Measurements from ENCODE around the gene WDR7. TPM values are rescaled to one million over a fixed set of nuclear protein-coding genes. Genes with fewer than 3 reads are reported as not detected.

Gene WDR7
- total RNA-seq, 2 donors from 2014 or later = 19.7 to 29.0 TPM

DNA sequence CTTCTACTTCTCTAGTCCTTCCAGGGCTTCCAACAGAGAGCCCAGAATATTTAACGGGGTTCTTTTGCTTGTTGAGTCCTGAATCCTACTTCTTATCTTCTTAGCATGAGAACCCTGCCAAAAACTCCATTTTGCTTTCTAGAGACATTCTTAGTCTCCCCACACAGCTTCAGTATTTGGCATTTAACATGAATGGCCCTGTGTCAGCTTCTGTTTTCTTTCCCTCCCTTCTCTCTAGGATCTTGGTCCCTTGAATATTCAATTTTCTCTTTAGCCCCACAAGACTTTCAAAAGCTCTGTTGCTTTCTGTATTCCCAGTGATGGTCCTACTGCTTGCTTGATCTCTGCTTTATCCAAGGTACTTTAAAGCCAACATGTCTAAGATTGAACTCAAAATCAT is 89.5 kb downstream of the WDR7 start:
- 80% methylated on average over 1 of the region's 1 CpG for WGBS
- no peak overlapping the region for H3K27ac ChIP-seq
- DNase-seq (ENCODE audit: low spot score) = no peak
- H3K4me3 ChIP-seq = no peak overlapping the region
- no peaks in the 10 kb centered on the region for H3K9me3 ChIP-seq
- TF ChIP-seq POLR2A (IDR thresholded peaks at IDR 0.05) = no peak
- no peak for TF ChIP-seq CTCF (IDR thresholded peaks at IDR 0.05)
- no peak for TF ChIP-seq POLR2AphosphoS5 (IDR thresholded peaks at IDR 0.05)
- intact Hi-C loops (cut with DNase I) = no loop called here
- H3K27me3 ChIP-seq (replicated peaks; ENCODE audit: insufficient read depth) = no peaks in the 10 kb centered on the region
- H3K4me1 ChIP-seq (replicated peaks) = no peaks in the 10 kb centered on the region
- no peaks in the 10 kb centered on the region for H3K36me3 ChIP-seq

DNA sequence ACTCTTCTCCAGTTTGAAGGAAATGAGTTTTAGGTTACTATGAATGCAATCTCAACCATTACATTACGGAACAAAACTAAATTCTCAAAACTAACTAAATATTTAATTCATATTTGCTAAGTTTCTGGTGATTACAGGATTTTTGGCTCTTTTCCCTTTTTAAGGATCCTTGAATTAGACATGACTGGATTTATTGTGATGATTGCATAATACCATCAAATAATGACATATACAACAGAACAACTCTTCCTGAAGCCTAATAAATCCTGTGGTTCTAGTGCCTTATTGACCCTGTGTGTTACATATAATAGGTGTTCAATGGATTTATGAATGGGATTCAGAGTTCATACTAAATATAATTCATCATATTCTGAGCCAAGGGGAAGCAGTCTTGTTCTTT is 90.5 kb downstream of the WDR7 start:
- intact Hi-C loops (cut with DNase I) = no loop called here
- TF ChIP-seq CTCF (IDR thresholded peaks at IDR 0.05) = no peak
- TF ChIP-seq POLR2A (IDR thresholded peaks at IDR 0.05) = no peak
- no peak for TF ChIP-seq POLR2AphosphoS5 (IDR thresholded peaks at IDR 0.05)
- no peak overlapping the region for H3K4me3 ChIP-seq

DNA sequence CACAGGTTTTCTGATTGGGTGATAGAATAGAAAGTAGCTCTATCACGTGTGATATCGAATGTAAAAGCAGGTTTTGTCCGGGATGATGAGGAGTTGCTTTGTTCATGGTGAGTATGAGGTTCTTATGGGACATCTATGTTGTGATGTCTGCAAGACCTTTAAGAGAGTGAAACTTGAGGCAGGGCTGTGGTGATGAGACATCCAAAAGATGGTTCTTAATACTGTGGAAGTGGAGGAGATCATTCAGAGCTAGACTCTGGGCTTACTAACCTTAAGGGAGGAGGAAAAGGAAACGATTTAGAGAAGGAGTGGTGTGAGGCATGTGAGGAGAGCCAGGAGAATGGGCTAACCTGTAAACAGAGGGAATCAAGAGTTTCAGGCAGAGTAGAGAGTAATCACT is 92.0 kb downstream of the WDR7 start:
- Histone ChIP-seq H3K4me1 (replicated peaks) (no peaks in the 10 kb centered on the region), H3K36me3 (no peaks in the 10 kb centered on the region), H3K4me3 (no peak overlapping the region), H3K27ac (no peak overlapping the region), H3K27me3 (replicated peaks; ENCODE audit: insufficient read depth) (no peaks in the 10 kb centered on the region), H3K9me3 (no peaks in the 10 kb centered on the region)
- 92% methylated on average over 4 of the region's 4 CpGs for WGBS
- no peak for TF ChIP-seq CTCF (IDR thresholded peaks at IDR 0.05)
- TF ChIP-seq POLR2AphosphoS5 (IDR thresholded peaks at IDR 0.05) = no peak
- TF ChIP-seq POLR2A (IDR thresholded peaks at IDR 0.05) = no peak
- intact Hi-C loops (cut with DNase I) = no loop called here
- DNase-seq (ENCODE audit: low spot score) = no peak

More for the DNA sequence above, 90.5 kb downstream of the WDR7 start:
- DNase-seq (ENCODE audit: low spot score) = no peak
- H3K36me3 ChIP-seq = no peaks in the 10 kb centered on the region
- no peaks in the 10 kb centered on the region for H3K4me1 ChIP-seq (replicated peaks)
- 95% methylated on average over 1 of the region's 1 CpG for WGBS
- no peaks in the 10 kb centered on the region for H3K9me3 ChIP-seq
- no peak overlapping the region for H3K27ac ChIP-seq
- no peaks in the 10 kb centered on the region for H3K27me3 ChIP-seq (replicated peaks; ENCODE audit: insufficient read depth)

DNA sequence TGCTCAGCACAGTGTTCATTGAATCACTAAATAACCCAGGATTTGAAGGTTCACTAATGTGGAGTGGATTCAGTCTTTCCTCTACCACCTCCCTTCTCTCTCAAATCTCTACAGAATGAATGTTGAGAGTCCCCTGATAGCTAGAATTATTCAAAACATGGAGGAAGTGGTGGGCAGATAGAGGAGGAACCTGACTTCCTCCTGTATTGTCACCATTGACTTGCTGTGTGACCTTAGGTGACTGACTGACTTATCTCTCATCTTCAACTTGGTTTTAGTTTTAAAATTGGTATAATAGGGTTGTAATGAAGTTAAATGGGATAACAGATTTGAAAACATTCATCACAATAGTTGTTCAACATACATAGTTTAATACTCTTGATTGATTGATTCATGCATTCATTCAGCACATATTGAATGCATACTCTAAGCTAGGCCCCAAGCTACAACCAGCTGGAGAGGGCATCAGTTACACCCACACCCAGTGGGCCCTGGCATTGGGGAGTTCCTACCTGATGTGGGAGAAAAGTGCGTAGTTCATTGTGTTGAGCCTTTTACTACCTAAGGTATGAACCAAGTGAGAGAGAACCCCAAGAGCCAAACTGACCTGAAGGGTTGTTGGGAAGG is 96.0 kb downstream of the WDR7 start:
- no peaks in the 10 kb centered on the region for H3K9me3 ChIP-seq
- H3K27ac ChIP-seq = no peak overlapping the region
- 85% methylated on average over 1 of the region's 1 CpG for WGBS
- H3K36me3 ChIP-seq = no peaks in the 10 kb centered on the region
- TF ChIP-seq CTCF (IDR thresholded peaks at IDR 0.05) (no peak), POLR2A (IDR thresholded peaks at IDR 0.05) (no peak), POLR2AphosphoS5 (IDR thresholded peaks at IDR 0.05) (no peak)
- no peak for DNase-seq (ENCODE audit: low spot score)
- H3K27me3 ChIP-seq (replicated peaks; ENCODE audit: insufficient read depth) = no peaks in the 10 kb centered on the region
- H3K4me1 ChIP-seq (replicated peaks) = no peaks in the 10 kb centered on the region
- intact Hi-C loops (cut with DNase I) = no loop called here
- H3K4me3 ChIP-seq = no peak overlapping the region

- DNase-seq (ENCODE audit: low spot score) = no peak
- Histone ChIP-seq H3K27ac (no peak overlapping the region), H3K4me1 (replicated peaks) (no peaks in the 10 kb centered on the region), H3K4me3 (no peak overlapping the region), H3K9me3 (no peaks in the 10 kb centered on the region), H3K27me3 (replicated peaks; ENCODE audit: insufficient read depth) (no peaks in the 10 kb centered on the region), H3K36me3 (no peaks in the 10 kb centered on the region)
- TF ChIP-seq POLR2A (IDR thresholded peaks at IDR 0.05) (no peak), POLR2AphosphoS5 (IDR thresholded peaks at IDR 0.05) (no peak), CTCF (IDR thresholded peaks at IDR 0.05) (no peak)
- intact Hi-C loops (cut with DNase I) = loop anchor here (2.0 kb wide), 1 partner anchor 813 kb away; no protein-coding TSS in a partner anchor
Measured at GRCh38 chr18:56747857-56748256, 96.7 kb downstream of the WDR7 start.

All from prostate gland (tissue), 2 donors.